ENCODE results near the gene LARGE1. TPM values are rescaled to one million over a fixed set of nuclear protein-coding genes. Genes with fewer than 3 reads are reported as not detected.
A peak's percentile ranks its signal among the peaks of the same experiment; 100 is the strongest.

The LARGE1 gene
- total and polyA plus RNA-seq, 2 of the 13 experiments (the other 11 are each of a cell fraction or from before 2014, with no cell fraction given) = 8.4 to 11.0 TPM

DNA sequence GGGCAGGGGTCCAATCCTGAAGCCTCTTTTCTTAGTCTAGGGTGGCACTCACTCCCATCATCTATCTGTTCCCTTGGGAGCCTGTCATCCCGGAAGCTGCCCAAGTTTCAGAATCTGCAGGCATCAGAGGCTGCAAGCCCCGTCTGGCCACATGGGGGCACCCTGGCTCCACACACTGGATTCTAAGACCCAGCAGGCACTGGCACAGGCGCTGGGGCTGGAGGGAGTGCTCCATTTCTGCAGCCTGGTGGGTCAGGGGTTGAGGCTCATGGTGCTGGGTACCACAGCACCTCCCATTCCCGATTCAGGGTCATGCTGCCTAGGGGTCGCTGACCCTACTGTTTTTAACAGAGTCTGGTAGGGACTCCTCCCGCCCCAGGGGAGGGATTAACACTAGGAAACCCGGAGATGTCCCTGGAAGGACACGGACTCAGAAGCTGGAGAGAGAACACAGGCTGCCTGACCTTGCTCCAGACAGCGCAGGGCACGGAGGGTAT, 618.2 kb downstream of the LARGE1 start (continued):
- TF ChIP-seq, protein P1, sequence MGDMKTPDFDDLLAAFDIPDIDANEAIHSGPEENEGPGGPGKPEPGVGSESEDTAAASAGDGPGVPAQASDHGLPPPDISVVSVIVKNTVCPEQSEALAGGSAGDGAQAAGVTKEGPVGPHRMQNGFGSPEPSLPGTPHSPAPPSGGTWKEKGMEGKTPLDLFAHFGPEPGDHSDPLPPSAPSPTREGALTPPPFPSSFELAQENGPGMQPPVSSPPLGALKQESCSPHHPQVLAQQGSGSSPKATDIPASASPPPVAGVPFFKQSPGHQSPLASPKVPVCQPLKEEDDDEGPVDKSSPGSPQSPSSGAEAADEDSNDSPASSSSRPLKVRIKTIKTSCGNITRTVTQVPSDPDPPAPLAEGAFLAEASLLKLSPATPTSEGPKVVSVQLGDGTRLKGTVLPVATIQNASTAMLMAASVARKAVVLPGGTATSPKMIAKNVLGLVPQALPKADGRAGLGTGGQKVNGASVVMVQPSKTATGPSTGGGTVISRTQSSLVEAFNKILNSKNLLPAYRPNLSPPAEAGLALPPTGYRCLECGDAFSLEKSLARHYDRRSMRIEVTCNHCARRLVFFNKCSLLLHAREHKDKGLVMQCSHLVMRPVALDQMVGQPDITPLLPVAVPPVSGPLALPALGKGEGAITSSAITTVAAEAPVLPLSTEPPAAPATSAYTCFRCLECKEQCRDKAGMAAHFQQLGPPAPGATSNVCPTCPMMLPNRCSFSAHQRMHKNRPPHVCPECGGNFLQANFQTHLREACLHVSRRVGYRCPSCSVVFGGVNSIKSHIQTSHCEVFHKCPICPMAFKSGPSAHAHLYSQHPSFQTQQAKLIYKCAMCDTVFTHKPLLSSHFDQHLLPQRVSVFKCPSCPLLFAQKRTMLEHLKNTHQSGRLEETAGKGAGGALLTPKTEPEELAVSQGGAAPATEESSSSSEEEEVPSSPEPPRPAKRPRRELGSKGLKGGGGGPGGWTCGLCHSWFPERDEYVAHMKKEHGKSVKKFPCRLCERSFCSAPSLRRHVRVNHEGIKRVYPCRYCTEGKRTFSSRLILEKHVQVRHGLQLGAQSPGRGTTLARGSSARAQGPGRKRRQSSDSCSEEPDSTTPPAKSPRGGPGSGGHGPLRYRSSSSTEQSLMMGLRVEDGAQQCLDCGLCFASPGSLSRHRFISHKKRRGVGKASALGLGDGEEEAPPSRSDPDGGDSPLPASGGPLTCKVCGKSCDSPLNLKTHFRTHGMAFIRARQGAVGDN (CRISPR knock-in tag; IDR thresholded peaks at IDR 0.05) = peak; percentile 90
- TF ChIP-seq ASH2L (IDR thresholded peaks at IDR 0.05; ENCODE audit: insufficient read length, low read depth, low read length) = no peak
- no peak for TF ChIP-seq DMAP1 (CRISPR knock-in tag; IDR thresholded peaks at IDR 0.05)
- no peak for TF ChIP-seq ZNF30 (CRISPR knock-in tag; IDR thresholded peaks at IDR 0.05)
- no peak for TF ChIP-seq ZNF451 (CRISPR knock-in tag; IDR thresholded peaks at IDR 0.05)
- TF ChIP-seq, protein P2, sequence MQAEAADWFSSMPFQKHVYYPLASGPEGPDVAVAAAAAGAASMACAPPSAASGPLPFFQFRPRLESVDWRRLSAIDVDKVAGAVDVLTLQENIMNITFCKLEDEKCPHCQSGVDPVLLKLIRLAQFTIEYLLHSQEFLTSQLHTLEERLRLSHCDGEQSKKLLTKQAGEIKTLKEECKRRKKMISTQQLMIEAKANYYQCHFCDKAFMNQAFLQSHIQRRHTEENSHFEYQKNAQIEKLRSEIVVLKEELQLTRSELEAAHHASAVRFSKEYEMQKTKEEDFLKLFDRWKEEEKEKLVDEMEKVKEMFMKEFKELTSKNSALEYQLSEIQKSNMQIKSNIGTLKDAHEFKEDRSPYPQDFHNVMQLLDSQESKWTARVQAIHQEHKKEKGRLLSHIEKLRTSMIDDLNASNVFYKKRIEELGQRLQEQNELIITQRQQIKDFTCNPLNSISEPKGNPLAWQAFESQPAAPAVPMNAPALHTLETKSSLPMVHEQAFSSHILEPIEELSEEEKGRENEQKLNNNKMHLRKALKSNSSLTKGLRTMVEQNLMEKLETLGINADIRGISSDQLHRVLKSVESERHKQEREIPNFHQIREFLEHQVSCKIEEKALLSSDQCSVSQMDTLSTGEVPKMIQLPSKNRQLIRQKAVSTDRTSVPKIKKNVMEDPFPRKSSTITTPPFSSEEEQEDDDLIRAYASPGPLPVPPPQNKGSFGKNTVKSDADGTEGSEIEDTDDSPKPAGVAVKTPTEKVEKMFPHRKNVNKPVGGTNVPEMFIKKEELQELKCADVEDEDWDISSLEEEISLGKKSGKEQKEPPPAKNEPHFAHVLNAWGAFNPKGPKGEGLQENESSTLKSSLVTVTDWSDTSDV (CRISPR knock-in tag; IDR thresholded peaks at IDR 0.05) = no peak
- TF ChIP-seq SIX1 (CRISPR knock-in tag; IDR thresholded peaks at IDR 0.05; ENCODE audit: borderline replicate concordance) = 0 out of 2 replicates have a peak, but pooled peaks have one; percentile 15
- TF ChIP-seq MAFK (conservative IDR thresholded peaks at IDR 0.05 in 1 of 2, IDR thresholded peaks at IDR 0.05 in 1 of 2; ENCODE audit: low read length in 2 of 2) = no peak
- no peak for TF ChIP-seq ZFYVE20 (CRISPR knock-in tag; IDR thresholded peaks at IDR 0.05; ENCODE audit: borderline replicate concordance, low read depth)
- TF ChIP-seq, protein P3, sequence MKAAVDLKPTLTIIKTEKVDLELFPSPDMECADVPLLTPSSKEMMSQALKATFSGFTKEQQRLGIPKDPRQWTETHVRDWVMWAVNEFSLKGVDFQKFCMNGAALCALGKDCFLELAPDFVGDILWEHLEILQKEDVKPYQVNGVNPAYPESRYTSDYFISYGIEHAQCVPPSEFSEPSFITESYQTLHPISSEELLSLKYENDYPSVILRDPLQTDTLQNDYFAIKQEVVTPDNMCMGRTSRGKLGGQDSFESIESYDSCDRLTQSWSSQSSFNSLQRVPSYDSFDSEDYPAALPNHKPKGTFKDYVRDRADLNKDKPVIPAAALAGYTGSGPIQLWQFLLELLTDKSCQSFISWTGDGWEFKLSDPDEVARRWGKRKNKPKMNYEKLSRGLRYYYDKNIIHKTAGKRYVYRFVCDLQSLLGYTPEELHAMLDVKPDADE (CRISPR knock-in tag; IDR thresholded peaks at IDR 0.05) = no peak
- TF ChIP-seq ZMAT3 (CRISPR knock-in tag; conservative IDR thresholded peaks at IDR 0.05) = no peak
- TF ChIP-seq NONO (IDR thresholded peaks at IDR 0.05) = no peak
- TF ChIP-seq NONO (CRISPR knock-in tag; conservative IDR thresholded peaks at IDR 0.05) = peak; percentile 59
- TF ChIP-seq MAZ (IDR thresholded peaks at IDR 0.05; ENCODE audit: borderline replicate concordance, low read depth, low read length) = 0 out of 2 replicates have a peak, but pooled peaks have one; percentile 37
- TF ChIP-seq MAZ (CRISPR knock-in tag; IDR thresholded peaks at IDR 0.05; ENCODE audit: low read depth) = no peak
- TF ChIP-seq YEATS2 (CRISPR knock-in tag; IDR thresholded peaks at IDR 0.05; ENCODE audit: borderline replicate concordance) = no peak
- TF ChIP-seq, protein P4, sequence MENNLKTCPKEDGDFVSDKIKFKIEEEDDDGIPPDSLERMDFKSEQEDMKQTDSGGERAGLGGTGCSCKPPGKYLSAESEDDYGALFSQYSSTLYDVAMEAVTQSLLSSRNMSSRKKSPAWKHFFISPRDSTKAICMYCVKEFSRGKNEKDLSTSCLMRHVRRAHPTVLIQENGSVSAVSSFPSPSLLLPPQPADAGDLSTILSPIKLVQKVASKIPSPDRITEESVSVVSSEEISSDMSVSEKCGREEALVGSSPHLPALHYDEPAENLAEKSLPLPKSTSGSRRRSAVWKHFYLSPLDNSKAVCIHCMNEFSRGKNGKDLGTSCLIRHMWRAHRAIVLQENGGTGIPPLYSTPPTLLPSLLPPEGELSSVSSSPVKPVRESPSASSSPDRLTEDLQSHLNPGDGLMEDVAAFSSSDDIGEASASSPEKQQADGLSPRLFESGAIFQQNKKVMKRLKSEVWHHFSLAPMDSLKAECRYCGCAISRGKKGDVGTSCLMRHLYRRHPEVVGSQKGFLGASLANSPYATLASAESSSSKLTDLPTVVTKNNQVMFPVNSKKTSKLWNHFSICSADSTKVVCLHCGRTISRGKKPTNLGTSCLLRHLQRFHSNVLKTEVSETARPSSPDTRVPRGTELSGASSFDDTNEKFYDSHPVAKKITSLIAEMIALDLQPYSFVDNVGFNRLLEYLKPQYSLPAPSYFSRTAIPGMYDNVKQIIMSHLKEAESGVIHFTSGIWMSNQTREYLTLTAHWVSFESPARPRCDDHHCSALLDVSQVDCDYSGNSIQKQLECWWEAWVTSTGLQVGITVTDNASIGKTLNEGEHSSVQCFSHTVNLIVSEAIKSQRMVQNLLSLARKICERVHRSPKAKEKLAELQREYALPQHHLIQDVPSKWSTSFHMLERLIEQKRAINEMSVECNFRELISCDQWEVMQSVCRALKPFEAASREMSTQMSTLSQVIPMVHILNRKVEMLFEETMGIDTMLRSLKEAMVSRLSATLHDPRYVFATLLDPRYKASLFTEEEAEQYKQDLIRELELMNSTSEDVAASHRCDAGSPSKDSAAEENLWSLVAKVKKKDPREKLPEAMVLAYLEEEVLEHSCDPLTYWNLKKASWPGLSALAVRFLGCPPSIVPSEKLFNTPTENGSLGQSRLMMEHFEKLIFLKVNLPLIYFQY (CRISPR knock-in tag; IDR thresholded peaks at IDR 0.05; ENCODE audit: borderline replicate concordance) = peak; percentile 53; the same call in 1 of the 2 replicates
- peak; percentile 71; the same call in 1 of the 2 replicates for TF ChIP-seq AHR (CRISPR knock-in tag; IDR thresholded peaks at IDR 0.05)
